ENCODE results near the gene OTOS. TPM values are rescaled to one million over a fixed set of nuclear protein-coding genes. Genes with fewer than 3 reads are reported as not detected.

OTOS gene
- total RNA-seq, 1 donor from 2014 or later: not detected

GRCh38 chr2:240179186-240179815 is 38.8 kb upstream of the OTOS start:
- peaks cover 8% of the 10 kb centered on the region for H3K27me3 ChIP-seq
- no peaks in the 10 kb centered on the region for H3K36me3 ChIP-seq
- TF ChIP-seq CTCF (IDR thresholded peaks at IDR 0.05): no peak
- no peaks in the 10 kb centered on the region for H3K4me1 ChIP-seq
- H3K27ac ChIP-seq: no peak overlapping the region
- ATAC-seq (no peak), DNase-seq (peak; percentile 32)
- H3K4me3 ChIP-seq: no peak overlapping the region
- no peaks in the 10 kb centered on the region for H3K9me3 ChIP-seq
- intact Hi-C loops (cut with DNase I): no loop called here

GRCh38 chr2:240178564-240178963 is 38.1 kb upstream of the OTOS start:
- H3K9me3 ChIP-seq: no peaks in the 10 kb centered on the region
- H3K27me3 ChIP-seq: peaks cover 7% of the 10 kb centered on the region
- no peak overlapping the region for H3K27ac ChIP-seq
- TF ChIP-seq CTCF (IDR thresholded peaks at IDR 0.05): no peak
- H3K36me3 ChIP-seq: no peaks in the 10 kb centered on the region
- no peaks in the 10 kb centered on the region for H3K4me1 ChIP-seq
- intact Hi-C loops (cut with DNase I): no loop called here
- DNase-seq (peak; percentile 7), ATAC-seq (no peak)
- no peak overlapping the region for H3K4me3 ChIP-seq

- TF ChIP-seq CTCF (IDR thresholded peaks at IDR 0.05): no peak
- DNase-seq (no peak), ATAC-seq (no peak)
- no peak overlapping the region for H3K27ac ChIP-seq
- H3K27me3 ChIP-seq: peaks cover 13% of the 10 kb centered on the region
- H3K9me3 ChIP-seq: no peaks in the 10 kb centered on the region
- intact Hi-C loops (cut with DNase I): no loop called here
- no peaks in the 10 kb centered on the region for H3K36me3 ChIP-seq
- no peaks in the 10 kb centered on the region for H3K4me1 ChIP-seq
- H3K4me3 ChIP-seq: no peak overlapping the region
Observed at GRCh38 chr2:240174496-240174895, 34.0 kb upstream of the OTOS start.

GRCh38 chr2:240172071-240172895 is 31.8 kb upstream of the OTOS start:
- DNase-seq (peak; percentile 40), ATAC-seq (no peak)
- Histone ChIP-seq H3K4me3 (no peak overlapping the region), H3K36me3 (no peaks in the 10 kb centered on the region), H3K27ac (no peak overlapping the region), H3K27me3 (peaks cover 9% of the 10 kb centered on the region), H3K4me1 (no peaks in the 10 kb centered on the region), H3K9me3 (no peaks in the 10 kb centered on the region)
- intact Hi-C loops (cut with DNase I): no loop called here
- no peak for TF ChIP-seq CTCF (IDR thresholded peaks at IDR 0.05)

GRCh38 chr2:240170883-240171282 is 30.4 kb upstream of the OTOS start:
- ATAC-seq: no peak
- intact Hi-C loops (cut with DNase I): no loop called here
- Histone ChIP-seq H3K27ac (no peak overlapping the region), H3K9me3 (no peaks in the 10 kb centered on the region), H3K27me3 (peaks cover 9% of the 10 kb centered on the region), H3K4me3 (no peak overlapping the region), H3K4me1 (no peaks in the 10 kb centered on the region), H3K36me3 (no peaks in the 10 kb centered on the region)
- no peak for TF ChIP-seq CTCF (IDR thresholded peaks at IDR 0.05)
- peak; percentile 28 for DNase-seq
